Measurements from ENCODE around the gene IL22.
"Not testable (repeated sequence)": the region's sequence is repeated elsewhere in the genome, so short reads cannot be mapped to it uniquely, and the experiment has no call there.

Gene IL22

GRCh38 chr12:68235576-68235975, 17.8 kb downstream of the IL22 start:
- in situ Hi-C loops (cut with HindIII; ENCODE audit: low pct_unique_long_range_greater_than_20kb, low sequenced_read_pairs) = no loop called here
- DNase-seq (ENCODE audit: low read depth in 1 of 2, low spot score in 1 of 2) = no peak
- no peak for TF ChIP-seq JUND (IDR thresholded peaks at IDR 0.05; ENCODE audit: low read depth)

DNA sequence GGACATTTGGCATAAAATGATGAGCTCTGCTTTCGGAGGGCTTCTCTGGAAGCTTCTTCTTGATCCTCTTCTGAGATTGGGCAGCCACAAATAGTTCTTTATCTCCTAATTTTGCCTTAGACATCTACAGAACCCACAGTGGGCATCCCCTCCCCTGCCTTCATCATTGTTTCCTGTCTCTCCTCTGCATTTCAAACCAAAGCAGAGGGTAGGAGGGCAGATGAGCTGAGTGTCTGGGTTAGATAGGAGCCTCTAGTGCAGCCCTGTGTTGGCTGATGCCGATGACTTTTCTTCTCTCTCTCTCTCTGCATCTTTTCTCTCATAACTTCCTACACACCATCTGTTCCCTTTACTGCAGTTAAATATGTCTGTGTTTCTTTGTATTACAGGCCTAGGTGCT, 19.3 kb downstream of the IL22 start:
- no peak for TF ChIP-seq JUND (IDR thresholded peaks at IDR 0.05; ENCODE audit: low read depth)
- no peak for DNase-seq (ENCODE audit: low read depth in 1 of 2, low spot score in 1 of 2)
- in situ Hi-C loops (cut with HindIII; ENCODE audit: low pct_unique_long_range_greater_than_20kb, low sequenced_read_pairs) = no loop called here

- no peak for DNase-seq (ENCODE audit: low read depth in 1 of 2, low spot score in 1 of 2)
- TF ChIP-seq JUND (IDR thresholded peaks at IDR 0.05; ENCODE audit: low read depth) = no peak
- in situ Hi-C loops (cut with HindIII; ENCODE audit: low pct_unique_long_range_greater_than_20kb, low sequenced_read_pairs) = no loop called here
These were observed 19.9 kb downstream of the IL22 start for GRCh38 chr12:68233498-68233897.

DNA sequence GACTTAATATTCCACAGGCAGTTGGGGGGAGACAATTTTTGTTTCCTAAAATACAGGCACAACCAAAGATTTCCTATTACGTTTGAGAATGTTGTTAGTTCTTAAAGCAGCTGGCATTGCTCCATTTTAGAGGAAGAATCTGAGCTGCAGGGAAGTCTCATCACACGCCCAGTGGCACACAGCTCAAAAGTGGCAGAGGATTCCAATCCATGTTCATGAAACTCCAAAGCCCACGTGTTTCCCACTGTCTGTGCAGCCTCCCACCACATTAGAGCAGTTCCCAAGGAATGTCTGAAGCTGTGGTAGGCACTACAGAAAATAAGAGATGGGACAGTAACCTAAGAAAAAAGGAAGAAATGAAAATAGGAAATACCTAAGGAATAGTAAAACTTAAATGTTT, 21.7 kb downstream of the IL22 start:
- DNase-seq (ENCODE audit: low read depth in 1 of 2, low spot score in 1 of 2) = no peak
- in situ Hi-C loops (cut with HindIII; ENCODE audit: low pct_unique_long_range_greater_than_20kb, low sequenced_read_pairs) = no loop called here
- no peak for TF ChIP-seq JUND (IDR thresholded peaks at IDR 0.05; ENCODE audit: low read depth)

- TF ChIP-seq JUND (IDR thresholded peaks at IDR 0.05; ENCODE audit: low read depth) = no peak
- in situ Hi-C loops (cut with HindIII; ENCODE audit: low pct_unique_long_range_greater_than_20kb, low sequenced_read_pairs) = no loop called here
These were observed 22.2 kb downstream of the IL22 start for GRCh38 chr12:68231229-68231628.

DNA sequence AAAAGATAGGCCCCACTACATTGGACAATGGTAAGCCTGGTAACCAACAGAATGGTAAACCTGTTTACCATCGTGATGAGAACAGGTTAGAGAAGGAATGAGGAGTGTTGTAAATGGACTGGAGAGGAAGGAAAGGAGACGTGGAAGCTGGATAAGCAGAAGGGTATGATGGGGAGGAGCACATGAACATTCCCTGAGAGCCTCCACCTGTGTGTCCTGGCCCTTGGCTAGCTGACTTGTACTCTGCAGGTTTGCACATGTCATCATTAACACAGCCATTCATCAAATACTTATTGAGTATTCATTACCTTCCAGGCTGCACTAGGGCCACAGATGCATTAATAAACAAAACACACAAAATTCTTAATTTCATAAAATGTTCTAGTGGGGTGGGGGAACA, 23.4 kb downstream of the IL22 start:
- in situ Hi-C loops (cut with HindIII; ENCODE audit: low pct_unique_long_range_greater_than_20kb, low sequenced_read_pairs) = no loop called here
- no peak for DNase-seq (ENCODE audit: low read depth in 1 of 2, low spot score in 1 of 2)
- TF ChIP-seq JUND (IDR thresholded peaks at IDR 0.05; ENCODE audit: low read depth) = no peak

More at GRCh38 chr12:68231229-68231628, 22.2 kb downstream of the IL22 start:
- DNase-seq (ENCODE audit: low read depth in 1 of 2, low spot score in 1 of 2) = no peak

GRCh38 chr12:68227356-68227755, 26.0 kb downstream of the IL22 start:
- TF ChIP-seq JUND (IDR thresholded peaks at IDR 0.05; ENCODE audit: low read depth) = no peak
- in situ Hi-C loops (cut with HindIII; ENCODE audit: low pct_unique_long_range_greater_than_20kb, low sequenced_read_pairs) = no loop called here
- DNase-seq (ENCODE audit: low read depth in 1 of 2, low spot score in 1 of 2) = no peak

DNA sequence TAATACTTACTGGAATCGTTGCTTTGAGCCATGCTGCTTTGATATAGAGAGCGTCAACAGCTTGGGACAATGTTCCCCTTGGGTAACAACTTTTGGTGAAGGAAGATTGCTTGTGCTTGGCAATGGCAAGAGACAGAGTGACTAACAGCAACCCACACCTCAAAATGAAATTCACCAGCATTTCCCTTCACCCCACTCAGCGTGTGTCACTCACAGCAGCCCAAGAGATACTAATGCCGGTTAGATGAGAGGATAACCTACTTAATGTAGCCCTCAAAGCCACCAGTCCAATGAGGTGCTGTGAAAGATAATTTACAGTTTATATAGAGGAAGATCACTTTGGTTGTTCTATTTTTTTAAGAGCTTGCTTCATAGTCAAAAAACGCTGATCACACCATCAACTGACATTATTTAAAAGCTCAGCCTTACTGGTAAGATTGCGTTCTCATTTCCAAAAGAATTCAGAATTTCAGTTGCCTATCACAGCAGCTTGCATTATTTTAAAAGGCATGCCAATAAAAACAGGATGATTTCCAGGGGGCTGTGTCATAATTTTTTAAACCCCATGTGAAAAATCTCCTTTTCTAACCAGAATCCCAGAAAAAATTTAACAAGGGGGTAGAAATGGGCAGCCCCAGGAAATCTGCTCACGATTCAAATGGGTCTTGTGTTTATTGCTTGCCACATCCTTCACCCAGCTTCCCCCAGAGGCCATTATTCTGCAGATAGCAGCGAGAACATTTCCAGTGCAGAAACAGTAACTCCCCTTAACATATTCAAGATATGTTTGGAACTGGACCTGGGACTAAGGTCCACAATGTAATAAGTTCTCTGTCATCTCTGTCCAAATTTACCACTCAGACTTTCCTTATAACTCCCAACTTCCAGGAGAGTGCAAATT, 27.6 kb downstream of the IL22 start, which contains the start of gene IL26:
Gene IL26 (minus strand): TSS at position 235 of the 901 bp plus-strand sequence. CDS start 54 bp downstream, at position 181.
- TF ChIP-seq JUND (IDR thresholded peaks at IDR 0.05; ENCODE audit: low read depth) = no peak
- in situ Hi-C loops (cut with HindIII; ENCODE audit: low pct_unique_long_range_greater_than_20kb, low sequenced_read_pairs) = no loop called here
- no peak for DNase-seq (ENCODE audit: low read depth in 1 of 2, low spot score in 1 of 2)

DNA sequence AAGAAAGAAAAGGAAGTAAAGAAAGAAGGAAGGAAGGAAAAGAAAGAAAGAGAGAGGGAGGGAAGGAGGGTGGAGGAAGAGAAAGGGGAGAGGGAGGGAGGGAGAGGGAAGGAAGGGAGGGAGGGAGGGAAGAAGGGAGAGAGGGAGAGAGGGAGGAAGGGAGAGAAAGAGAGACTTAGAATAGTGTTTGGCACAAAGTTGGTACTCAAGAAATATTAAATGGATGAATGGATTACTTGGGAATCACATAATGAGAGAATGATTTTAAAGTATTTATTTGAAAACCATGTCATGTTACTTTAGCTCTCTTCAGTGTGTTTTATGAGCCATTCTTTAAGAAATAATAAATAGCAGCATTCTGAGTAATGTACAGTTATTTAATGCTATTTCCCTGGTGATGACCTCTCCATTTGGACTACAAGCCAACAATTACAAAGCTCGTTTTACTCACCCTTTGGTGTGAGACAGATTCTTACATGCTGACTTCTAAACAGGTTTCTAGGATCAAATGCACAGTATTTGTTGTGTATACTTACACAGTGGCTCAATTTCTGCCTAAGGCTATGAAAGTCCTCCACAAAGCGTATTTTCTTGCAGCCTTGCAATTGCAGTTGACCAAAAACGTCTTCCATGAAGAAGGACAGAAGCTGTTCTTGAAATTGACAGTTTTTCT, 28.7 kb downstream of the IL22 start:
- peak in 1 of 2 experiments; percentile 70 for DNase-seq (ENCODE audit: low read depth in 1 of 2, low spot score in 1 of 2)
- TF ChIP-seq JUND (IDR thresholded peaks at IDR 0.05; ENCODE audit: low read depth) = no peak
- in situ Hi-C loops (cut with HindIII; ENCODE audit: low pct_unique_long_range_greater_than_20kb, low sequenced_read_pairs) = no loop called here

DNA sequence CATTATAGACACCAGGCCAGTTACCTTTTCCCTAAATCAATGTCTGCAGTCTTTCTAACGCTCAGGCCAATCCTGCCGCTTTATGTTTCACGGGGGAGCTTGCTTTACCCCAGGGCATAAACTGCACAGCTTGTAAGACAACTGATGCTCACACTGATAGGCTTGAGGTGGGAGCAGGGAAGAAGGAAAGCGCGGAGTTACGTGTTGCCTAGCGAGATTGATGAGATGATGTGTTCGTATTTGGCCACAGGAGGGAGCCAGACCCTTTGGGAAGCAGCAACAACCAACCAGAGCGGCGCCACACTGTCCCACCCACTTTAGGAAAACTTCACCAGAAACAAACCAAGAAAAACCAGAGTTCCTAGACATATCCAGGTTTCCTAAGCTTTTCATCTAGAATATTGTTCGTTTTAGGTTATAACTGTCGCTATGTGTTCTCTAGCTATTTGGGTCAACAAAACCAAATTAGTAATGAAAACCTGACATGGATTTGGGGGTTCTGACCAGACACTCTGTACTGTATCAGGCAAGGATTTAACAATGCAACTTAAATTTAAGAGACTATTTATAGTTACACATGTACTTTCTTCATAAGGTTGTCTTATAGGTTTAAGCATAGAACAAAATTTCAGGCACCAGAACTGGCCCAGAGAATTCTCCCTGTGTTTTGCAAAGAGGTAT, 30.2 kb downstream of the IL22 start:
- TF ChIP-seq JUND (IDR thresholded peaks at IDR 0.05; ENCODE audit: low read depth) = no peak
- peak; percentile 53 to 91 for DNase-seq (ENCODE audit: low read depth in 1 of 2, low spot score in 1 of 2)
- in situ Hi-C loops (cut with HindIII; ENCODE audit: low pct_unique_long_range_greater_than_20kb, low sequenced_read_pairs) = no loop called here

GRCh38 chr12:68222326-68222725, 31.1 kb downstream of the IL22 start:
- no peak for TF ChIP-seq JUND (IDR thresholded peaks at IDR 0.05; ENCODE audit: low read depth)
- DNase-seq (ENCODE audit: low read depth in 1 of 2, low spot score in 1 of 2) = peak in 1 of 2 experiments; percentile 51
- in situ Hi-C loops (cut with HindIII; ENCODE audit: low pct_unique_long_range_greater_than_20kb, low sequenced_read_pairs) = no loop called here

DNA sequence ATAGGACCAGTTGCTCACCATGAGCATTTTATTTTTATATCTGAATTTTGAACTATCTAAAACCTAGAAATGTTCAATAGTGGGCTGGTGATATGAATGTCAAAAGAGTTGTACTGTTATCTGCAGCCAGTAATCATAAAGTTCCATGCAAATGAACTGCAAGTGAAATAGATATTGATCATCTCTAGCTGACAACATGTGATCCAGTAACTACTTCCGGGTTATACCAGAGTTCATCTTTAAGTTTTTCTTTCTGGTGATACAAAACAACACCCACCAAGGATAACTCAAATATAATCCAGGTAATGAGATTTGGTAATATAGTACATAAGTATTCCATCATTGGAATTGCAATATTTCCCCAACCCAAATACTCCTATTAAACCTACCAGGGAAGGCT, 31.9 kb downstream of the IL22 start:
- DNase-seq (ENCODE audit: low read depth in 1 of 2, low spot score in 1 of 2) = no peak
- in situ Hi-C loops (cut with HindIII; ENCODE audit: low pct_unique_long_range_greater_than_20kb, low sequenced_read_pairs) = no loop called here
- no peak for TF ChIP-seq JUND (IDR thresholded peaks at IDR 0.05; ENCODE audit: low read depth)

- no peak for TF ChIP-seq JUND (IDR thresholded peaks at IDR 0.05; ENCODE audit: low read depth)
- in situ Hi-C loops (cut with HindIII; ENCODE audit: low pct_unique_long_range_greater_than_20kb, low sequenced_read_pairs) = no loop called here
- no peak for DNase-seq (ENCODE audit: low read depth in 1 of 2, low spot score in 1 of 2)
These were observed 42.5 kb downstream of the IL22 start for GRCh38 chr12:68210875-68211274.

GRCh38 chr12:68209048-68209728, 44.2 kb downstream of the IL22 start:
- DNase-seq (ENCODE audit: low read depth in 1 of 2, low spot score in 1 of 2); in situ Hi-C loops (cut with HindIII; ENCODE audit: low pct_unique_long_range_greater_than_20kb, low sequenced_read_pairs): not testable (repeated sequence)
